Gastrocnemius medialis (tissue), 4 donors: ENCODE data around the gene SALL3. TPM values are rescaled to one million over a fixed set of nuclear protein-coding genes. Genes with fewer than 3 reads are reported as not detected.

Source experiments
- ATAC-seq, 2 donors: fragments of 150-250 bp; one replicate each; pipeline ENCODE4 v1.9.1; 2016
- DNase-seq, 2 donors: peaks; one replicate each; pipeline ENCODE4 v3.0.0-alpha.2; 2019
- H3K27ac ChIP-seq, 4 donors: fragments of 200-600 bp; sonication (generic); 1 replicate in 1 of 4; 2 replicates in 3 of 4; pipeline ENCODE4 v1.5.1; 2016 to 2018; ENCODE audit warnings: mild to moderate bottlenecking in 2 of 4, moderate library complexity in 1 of 4
- H3K27me3 ChIP-seq, 3 donors: fragments of 200-600 bp; sonication (generic) in 2 of 3; 1 replicate in 1 of 3; 2 replicates in 2 of 3; pipeline versions ENCODE4 v1.5.1 to v1.6.0; 2016 to 2019; ENCODE audit warnings: mild to moderate bottlenecking in 1 of 3, moderate library complexity in 1 of 3
- H3K36me3 ChIP-seq, 2 donors: fragments of 200-600 bp; sonication (generic) in 1 of 2; one replicate each; pipeline ENCODE4 v1.5.1; 2017 to 2018
- H3K4me1 ChIP-seq, 2 donors: fragments of 200-600 bp; sonication (generic) in 1 of 2; one replicate each; pipeline ENCODE4 v1.5.1; 2016 to 2017; ENCODE audit warnings: mild to moderate bottlenecking in 2 of 2
- H3K4me3 ChIP-seq, 4 donors: fragments of 200-600 bp; sonication (generic) in 3 of 4; 1 replicate in 1 of 4; 2 replicates in 3 of 4; pipeline ENCODE4 v1.5.1; 2016 to 2019; ENCODE audit warnings: mild to moderate bottlenecking in 2 of 4
- H3K9me3 ChIP-seq, 3 donors: fragments of 200-600 bp; sonication (generic) in 2 of 3; 1 replicate in 1 of 3; 2 replicates in 2 of 3; pipeline ENCODE4 v1.5.1; 2016 to 2019
- CTCF ChIP-seq, 5 experiments: fragments of 450-650 bp in 3 of 5; fragments of 200-600 bp in 2 of 5; sonication (generic) in 2 of 5; IDR thresholded peaks in 4 of 5; conservative IDR thresholded peaks in 1 of 5; 1 replicate in 4 of 5; 2 replicates in 1 of 5; pipeline ENCODE4 v1.5.1; 2016 to 2019; ENCODE audit warnings: antibody characterized with exemption in 5 of 5, mild to moderate bottlenecking in 3 of 5, moderate library complexity in 3 of 5
- POLR2A ChIP-seq, 2 donors: fragments of 450-650 bp; IDR thresholded peaks; one replicate each; pipeline ENCODE4 v1.6.1; 2017; ENCODE audit warnings: antibody characterized with exemption in 2 of 2, mild to moderate bottlenecking in 2 of 2, moderate library complexity in 2 of 2
- in situ Hi-C, 4 donors: fragments of 200-750 bp; cut with MboI; loops; one replicate each; pipeline versions ENCODE4 v1.15.0 to v1.8.0; 2017; ENCODE audit warnings: low sequenced_read_pairs in 4 of 4
- intact Hi-C: fragments of 100-400 bp; cut with DNase I; formaldehyde crosslinking; loops from one replicate; pipeline ENCODE4 v1.15.1; 2023; ENCODE audit warnings: low total_unique reads
- total RNA-seq, 4 donors: library from RNA; depleted of rRNA; stranded (reverse); fragments of >200 nt; gene quantifications; one replicate each; pipeline versions ENCODE4 v1.1.0 to v1.2.3, GENCODE V29; 2016

Gene SALL3
- total RNA-seq, 4 donors from 2014 or later, result not detected

GRCh38 chr18:78935406-78935805, 44.2 kb upstream of the SALL3 start:
- in situ Hi-C loops (no loop called here), intact Hi-C loops (no loop called here)
- TF ChIP-seq CTCF (IDR thresholded peaks at IDR 0.05 in 4 of 5, conservative IDR thresholded peaks at IDR 0.05 in 1 of 5), result no peak
- no peak for TF ChIP-seq POLR2A (IDR thresholded peaks at IDR 0.05)
- no peaks in the 10 kb centered on the region for H3K4me1 ChIP-seq
- H3K27me3 ChIP-seq, result no peaks in the 10 kb centered on the region
- ATAC-seq, result no peak
- H3K27ac ChIP-seq, result no peak overlapping the region
- H3K36me3 ChIP-seq, result no peaks in the 10 kb centered on the region
- H3K9me3 ChIP-seq, result no peaks in the 10 kb centered on the region
- DNase-seq, result no peak
- no peak overlapping the region for H3K4me3 ChIP-seq

GRCh38 chr18:78936251-78937005, 43.2 kb upstream of the SALL3 start:
- ATAC-seq (no peak), DNase-seq (no peak)
- TF ChIP-seq CTCF (IDR thresholded peaks at IDR 0.05 in 4 of 5, conservative IDR thresholded peaks at IDR 0.05 in 1 of 5) (no peak), POLR2A (IDR thresholded peaks at IDR 0.05) (no peak)
- H3K36me3 ChIP-seq, result no peaks in the 10 kb centered on the region
- intact Hi-C loops, result no loop called here
- in situ Hi-C loops, result no loop called here
- H3K4me1 ChIP-seq, result no peaks in the 10 kb centered on the region
- no peaks in the 10 kb centered on the region for H3K27me3 ChIP-seq
- H3K27ac ChIP-seq, result no peak overlapping the region
- no peak overlapping the region for H3K4me3 ChIP-seq
- no peaks in the 10 kb centered on the region for H3K9me3 ChIP-seq

GRCh38 chr18:78937166-78937565, 42.5 kb upstream of the SALL3 start:
- H3K27ac ChIP-seq, result no peak overlapping the region
- H3K36me3 ChIP-seq, result no peaks in the 10 kb centered on the region
- in situ Hi-C loops (no loop called here), intact Hi-C loops (no loop called here)
- no peaks in the 10 kb centered on the region for H3K9me3 ChIP-seq
- H3K4me1 ChIP-seq, result no peaks in the 10 kb centered on the region
- TF ChIP-seq CTCF (IDR thresholded peaks at IDR 0.05 in 4 of 5, conservative IDR thresholded peaks at IDR 0.05 in 1 of 5) (no peak), POLR2A (IDR thresholded peaks at IDR 0.05) (no peak)
- no peak for DNase-seq
- H3K27me3 ChIP-seq, result no peaks in the 10 kb centered on the region
- no peak overlapping the region for H3K4me3 ChIP-seq
- no peak for ATAC-seq

- Histone ChIP-seq H3K4me1 (no peaks in the 10 kb centered on the region), H3K27ac (no peak overlapping the region), H3K36me3 (no peaks in the 10 kb centered on the region), H3K27me3 (no peaks in the 10 kb centered on the region), H3K4me3 (no peak overlapping the region), H3K9me3 (no peaks in the 10 kb centered on the region)
- ATAC-seq (no peak), DNase-seq (no peak)
- in situ Hi-C loops, result no loop called here
- intact Hi-C loops, result no loop called here
- no peak for TF ChIP-seq CTCF (IDR thresholded peaks at IDR 0.05 in 4 of 5, conservative IDR thresholded peaks at IDR 0.05 in 1 of 5)
- no peak for TF ChIP-seq POLR2A (IDR thresholded peaks at IDR 0.05)
Measured at GRCh38 chr18:78939105-78939504, 40.5 kb upstream of the SALL3 start.
